GM19395 (cell line): ENCODE measurements around the gene WFDC10A.
"Not testable (repeated sequence)": the region's sequence is repeated elsewhere in the genome, so short reads cannot be mapped to it uniquely, and the experiment has no call there.

Source experiments
- ATAC-seq: cut with Tn5 transposase; IDR thresholded peaks from one replicate; pipeline ENCODE4 v1.9.1; 2021; ENCODE audit warnings: mild to moderate bottlenecking, moderate library complexity; ENCODE audit not compliant: unreplicated experiment

WFDC10A gene

DNA sequence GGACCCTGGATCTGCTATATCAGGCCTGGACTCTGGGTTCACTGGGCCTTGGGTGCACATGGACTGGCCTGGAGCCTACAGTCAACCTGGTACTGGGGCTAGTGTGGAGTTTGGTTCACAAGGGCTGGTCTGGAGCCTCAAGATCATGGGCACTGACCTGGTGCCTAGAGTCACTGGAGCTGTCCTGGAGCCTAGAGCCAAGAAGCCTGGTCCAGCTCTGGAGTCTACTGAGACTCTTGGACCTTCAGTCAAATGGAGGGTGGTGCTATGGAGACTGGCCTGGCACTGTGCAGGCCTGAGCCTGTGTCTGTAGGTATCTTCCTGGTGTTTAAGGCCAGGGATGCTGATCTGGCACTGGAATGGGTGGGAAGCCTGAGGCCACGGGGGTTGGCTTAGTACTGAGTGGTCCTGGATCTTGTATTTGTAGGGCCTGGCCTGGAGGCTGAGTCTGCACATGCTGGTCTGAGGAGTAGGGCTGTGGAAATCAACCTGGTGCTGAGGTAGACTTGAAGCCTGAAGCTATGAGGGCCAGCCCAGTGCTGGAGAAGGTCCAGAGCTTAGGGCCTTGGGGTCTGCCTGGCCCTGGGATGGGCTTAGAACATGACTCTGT lies 18.0 kb downstream of the WFDC10A start:
- ATAC-seq: no peak

GRCh38 chr20:45649312-45649863 lies 19.8 kb downstream of the WFDC10A start:
- no peak for ATAC-seq

- ATAC-seq: not testable (repeated sequence)
Observed at GRCh38 chr20:45651726-45652125, 22.2 kb downstream of the WFDC10A start.

DNA sequence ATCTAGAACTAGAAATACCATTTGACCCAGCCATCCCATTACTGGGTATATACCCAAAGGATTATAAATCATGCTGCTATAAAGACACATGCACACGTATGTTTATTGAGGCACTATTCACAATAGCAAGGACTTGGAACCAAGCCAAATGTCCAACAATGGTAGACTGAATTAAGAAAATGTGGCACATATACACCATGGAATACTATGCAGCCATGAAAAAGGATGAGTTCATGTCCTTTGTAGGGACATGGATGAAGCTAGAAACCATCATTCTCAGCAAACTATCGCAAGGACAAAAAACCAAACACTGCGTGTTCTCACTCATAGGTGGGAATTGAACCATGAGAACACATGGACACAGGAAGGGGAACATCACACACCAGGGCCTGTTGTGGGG lies 27.5 kb downstream of the WFDC10A start:
- ATAC-seq: not testable (repeated sequence)

DNA sequence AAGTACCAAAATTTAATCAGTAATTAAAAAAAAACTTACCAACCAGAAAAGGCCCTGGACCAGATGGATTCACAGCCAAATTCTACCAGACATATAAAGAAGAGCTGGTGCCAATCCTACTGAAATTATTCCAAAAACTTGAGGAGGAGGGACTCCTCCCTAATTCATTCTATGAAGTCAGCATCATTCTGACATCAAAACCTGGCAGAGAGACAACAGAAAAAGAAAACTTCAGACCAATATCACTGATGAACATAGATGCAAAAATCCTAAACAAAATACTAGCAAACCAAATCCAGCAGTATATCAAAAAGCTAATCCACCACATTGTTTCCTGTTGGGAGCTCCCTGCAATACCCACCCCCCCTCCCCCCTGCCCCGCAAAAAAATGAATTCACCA lies 40.6 kb downstream of the WFDC10A start, which contains the start of gene WFDC11:
Gene WFDC11, minus strand, starts transcription at position 101 of the 400 bp plus-strand sequence. CDS start 19,639 bp downstream, outside the sequence.
- ATAC-seq: no peak

DNA sequence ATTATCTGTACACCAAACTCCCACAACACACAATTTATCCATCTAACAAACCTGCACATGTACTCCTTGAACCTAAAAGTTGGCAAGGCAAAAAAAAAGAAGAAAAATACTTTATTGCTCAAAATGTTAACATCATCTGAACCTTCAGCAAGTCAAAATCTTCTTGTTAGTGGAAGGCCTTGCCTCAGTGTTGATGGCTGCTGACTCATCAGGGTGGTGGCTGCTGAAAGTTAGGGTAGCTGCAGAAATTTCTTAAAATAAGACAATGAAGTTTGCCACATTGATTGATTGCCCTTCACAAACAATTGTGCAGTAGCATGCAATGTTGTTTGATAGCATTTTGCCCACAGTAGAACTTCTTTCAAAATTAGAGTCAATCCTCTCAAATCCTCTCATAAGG lies 43.2 kb downstream of the WFDC10A start:
- no peak for ATAC-seq

DNA sequence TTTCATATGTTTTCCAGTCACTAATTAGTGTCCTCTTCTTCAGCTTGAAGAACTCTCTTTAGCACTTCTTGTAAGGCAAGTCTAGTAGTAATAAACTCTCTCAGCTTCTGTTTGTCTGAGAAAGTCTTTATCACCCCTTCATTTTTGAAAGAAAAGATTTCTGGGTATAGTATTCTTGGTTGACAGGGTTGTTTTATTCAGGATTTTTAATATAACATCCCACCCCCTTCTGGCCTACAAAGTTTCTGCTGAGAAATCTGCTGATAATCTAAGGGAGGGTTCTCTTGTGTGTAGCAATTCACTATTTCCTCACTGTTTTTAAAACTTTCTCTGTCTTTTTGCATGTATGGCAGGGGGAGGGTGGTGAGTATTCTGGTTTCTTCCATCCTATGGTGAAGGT lies 50.1 kb downstream of the WFDC10A start:
- ATAC-seq: no peak
